GM18867 (cell line): ENCODE measurements around the gene COX20.
"Not testable (repeated sequence)": the region's sequence is repeated elsewhere in the genome, so short reads cannot be mapped to it uniquely, and the experiment has no call there.

ENCODE experiments used
- ATAC-seq: cut with Tn5 transposase; IDR thresholded peaks from one replicate; pipeline ENCODE4 v1.9.1; 2021; ENCODE audit warnings: mild to moderate bottlenecking, moderate library complexity; ENCODE audit not compliant: unreplicated experiment

Gene COX20, protein sequence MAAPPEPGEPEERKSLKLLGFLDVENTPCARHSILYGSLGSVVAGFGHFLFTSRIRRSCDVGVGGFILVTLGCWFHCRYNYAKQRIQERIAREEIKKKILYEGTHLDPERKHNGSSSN

DNA sequence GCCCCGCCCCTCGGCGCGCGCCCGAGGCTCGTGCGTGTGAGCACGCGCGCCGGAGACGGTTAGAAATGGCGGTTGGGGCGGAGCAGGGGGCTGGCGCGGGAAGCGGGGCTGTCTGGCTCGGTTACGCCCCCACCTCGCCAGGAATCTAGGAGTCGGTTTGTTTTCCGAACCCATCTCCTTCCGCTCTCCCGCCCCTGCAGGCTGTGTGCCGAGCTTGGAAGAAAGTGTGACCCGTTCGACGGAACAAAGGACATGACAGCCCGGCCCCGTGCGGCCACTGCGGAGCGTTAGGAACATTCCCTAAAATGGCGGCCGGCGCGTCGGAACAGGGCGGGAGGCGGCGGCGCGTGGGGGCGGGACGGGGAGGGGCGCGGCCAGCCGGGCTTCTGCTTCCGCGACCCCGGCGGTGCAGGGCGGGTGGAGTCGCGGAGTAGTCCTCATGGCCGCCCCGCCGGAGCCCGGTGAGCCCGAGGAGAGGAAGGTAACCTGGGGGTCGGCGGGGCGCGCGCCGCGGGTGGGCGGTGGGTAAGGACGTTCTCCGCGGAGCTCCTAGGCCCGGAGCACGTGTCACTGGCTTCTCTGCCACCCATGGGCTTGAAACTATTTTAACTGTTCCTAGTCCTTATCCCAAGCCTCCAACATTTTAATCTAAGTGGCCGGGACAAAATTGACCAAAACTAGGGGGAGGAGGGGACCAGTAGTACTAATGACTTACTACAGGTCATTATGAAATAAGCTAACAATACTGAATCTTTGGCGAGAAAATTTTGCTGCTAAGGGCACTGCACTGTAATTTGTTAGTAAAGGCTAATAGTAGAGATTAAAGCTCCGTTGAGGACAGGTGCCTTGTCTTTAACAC is at the start of gene COX20:
Gene COX20, plus strand, starts transcription at position 383 of the 859 bp plus-strand sequence. Its CDS starts 57 bp downstream, at position 440.
- peak; percentile 64 for ATAC-seq

DNA sequence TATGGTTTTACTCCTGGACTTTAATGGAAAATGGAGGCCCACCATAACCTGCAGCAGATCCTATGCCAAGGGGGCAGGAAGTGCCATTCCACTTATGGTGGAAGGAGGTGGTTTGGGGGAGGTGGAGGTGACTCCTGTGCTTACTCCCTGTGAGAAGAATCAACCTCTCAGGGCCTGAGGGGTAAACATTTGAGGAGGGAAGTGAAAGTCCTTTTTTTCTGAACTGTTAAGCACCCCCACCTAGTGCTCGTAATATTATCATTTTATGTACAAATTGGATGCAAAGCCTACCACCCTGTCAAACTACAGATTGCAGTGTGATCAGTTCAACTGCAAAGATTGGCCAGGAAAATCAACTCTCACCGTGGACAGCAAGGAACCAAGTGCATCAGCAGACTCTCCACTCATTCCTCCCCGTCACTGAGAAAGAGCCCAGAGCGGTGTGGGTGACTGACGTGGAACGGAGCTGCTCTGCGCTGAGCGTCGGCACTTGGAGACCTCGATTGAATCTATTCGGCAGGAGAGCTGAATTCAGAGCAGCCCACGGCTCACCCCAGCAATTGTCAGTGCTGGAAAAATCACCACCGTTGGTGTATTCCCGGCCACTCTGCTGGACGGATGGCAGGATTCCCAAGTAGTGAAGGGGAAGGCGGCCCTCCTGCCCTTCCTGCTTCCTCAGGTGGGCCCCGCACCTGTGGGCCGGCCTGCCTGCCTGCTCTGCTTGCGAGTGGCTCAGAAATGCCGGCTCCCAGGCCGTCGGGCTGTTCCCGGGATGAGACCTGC is 46.8 kb upstream of the COX20 start:
- ATAC-seq: no peak

DNA sequence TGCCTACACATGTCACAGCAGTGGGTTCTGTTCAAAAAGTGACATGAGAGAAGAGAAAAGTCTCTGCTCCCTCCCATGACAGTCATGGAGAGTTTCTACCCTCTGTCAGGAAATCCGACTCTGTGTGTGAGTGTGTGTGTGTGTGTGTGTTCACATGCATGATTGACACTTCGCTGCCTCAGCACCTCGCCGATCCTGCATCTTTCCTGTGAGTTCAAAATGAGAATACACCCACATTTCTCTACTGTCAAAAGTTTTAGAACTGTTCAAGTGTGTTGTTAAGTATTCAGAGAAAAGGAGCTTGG is 46.2 kb upstream of the COX20 start:
- no peak for ATAC-seq

DNA sequence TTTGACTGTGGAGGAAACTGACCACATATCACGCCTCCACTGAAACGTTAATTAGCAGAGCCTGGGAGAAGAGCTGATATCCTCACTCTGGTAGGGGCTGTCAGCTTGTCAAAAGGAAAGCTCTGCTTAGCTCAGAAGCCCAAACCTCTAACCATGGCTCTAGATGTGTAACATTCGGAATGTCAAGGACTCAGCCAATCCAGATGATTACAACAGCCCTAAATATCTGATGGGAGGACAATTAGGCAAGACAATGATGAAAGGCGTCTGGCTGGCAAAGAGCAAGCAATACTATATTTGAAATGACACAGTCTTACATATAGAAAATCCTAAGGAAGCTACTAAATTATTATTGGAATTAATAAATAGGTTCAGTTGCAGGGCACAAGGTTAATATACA is 45.7 kb upstream of the COX20 start:
- ATAC-seq: no peak

DNA sequence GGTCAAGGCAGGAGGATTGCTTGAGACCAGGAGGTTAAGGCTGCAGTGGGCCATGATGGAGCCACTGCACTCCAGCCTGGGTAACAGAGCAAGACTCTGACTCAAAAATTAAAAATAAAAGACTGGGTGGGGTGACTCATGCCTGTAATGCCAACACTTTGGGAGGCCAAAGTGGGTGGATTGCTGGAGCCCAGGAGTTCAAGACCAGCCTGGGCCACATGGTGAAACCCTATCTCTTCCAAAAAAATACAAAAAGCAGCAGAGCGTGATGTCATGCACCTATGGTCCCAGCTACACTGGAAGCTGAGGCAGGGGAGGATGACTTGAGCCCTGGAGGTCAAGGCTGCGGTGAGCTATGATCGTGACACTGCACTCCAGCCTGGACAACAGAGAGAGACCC is 44.4 kb upstream of the COX20 start:
- ATAC-seq: no peak

DNA sequence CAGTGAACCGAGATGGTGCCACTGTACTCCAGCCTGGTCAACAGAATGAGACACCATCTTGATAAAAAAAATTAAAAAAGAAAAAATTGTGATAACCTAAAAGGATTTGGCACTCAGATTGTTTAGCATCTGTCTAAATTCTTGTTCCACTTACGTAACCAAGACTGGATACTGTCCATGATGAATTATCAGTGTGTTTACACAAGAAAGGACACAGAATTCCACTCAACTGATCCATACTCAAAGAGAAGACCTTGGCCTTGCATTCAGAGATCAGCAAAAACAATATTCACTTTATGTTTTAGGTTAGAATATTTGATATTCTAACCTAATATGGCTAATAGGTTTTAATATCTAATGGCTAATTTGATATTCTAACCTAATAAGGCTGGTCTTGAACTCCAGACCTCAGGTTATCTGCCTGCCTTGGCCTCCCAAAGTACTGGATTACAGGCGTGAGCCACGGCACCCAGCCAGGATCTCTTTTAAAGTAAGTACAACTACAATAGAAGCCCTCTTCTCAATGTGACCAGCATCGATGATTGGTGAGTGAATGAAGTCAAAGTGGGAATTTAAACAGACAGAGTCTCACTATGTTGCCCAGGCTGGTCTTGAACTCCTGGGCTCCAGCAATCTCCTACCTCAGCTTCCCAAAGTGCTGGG is 43.1 kb upstream of the COX20 start:
- no peak for ATAC-seq

DNA sequence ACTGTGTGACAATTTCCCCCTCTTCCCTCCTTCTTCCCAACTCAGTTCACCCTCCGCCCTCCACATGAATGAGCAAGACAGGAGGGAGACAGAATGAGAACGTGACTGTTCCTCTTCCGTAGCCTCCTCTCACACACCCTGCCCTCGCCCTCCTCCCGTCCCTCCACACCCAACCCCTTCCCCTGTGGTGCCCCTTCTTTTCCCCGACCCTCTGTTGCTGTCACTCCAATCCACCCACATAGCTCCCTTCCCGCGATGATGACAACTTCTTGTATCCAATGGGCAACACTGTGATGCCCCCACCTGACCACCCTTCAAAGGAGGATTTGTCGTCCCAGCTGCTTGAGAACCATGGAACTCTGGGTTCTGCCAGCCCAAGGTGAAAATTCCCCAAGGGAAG is 41.4 kb upstream of the COX20 start:
- no peak for ATAC-seq

DNA sequence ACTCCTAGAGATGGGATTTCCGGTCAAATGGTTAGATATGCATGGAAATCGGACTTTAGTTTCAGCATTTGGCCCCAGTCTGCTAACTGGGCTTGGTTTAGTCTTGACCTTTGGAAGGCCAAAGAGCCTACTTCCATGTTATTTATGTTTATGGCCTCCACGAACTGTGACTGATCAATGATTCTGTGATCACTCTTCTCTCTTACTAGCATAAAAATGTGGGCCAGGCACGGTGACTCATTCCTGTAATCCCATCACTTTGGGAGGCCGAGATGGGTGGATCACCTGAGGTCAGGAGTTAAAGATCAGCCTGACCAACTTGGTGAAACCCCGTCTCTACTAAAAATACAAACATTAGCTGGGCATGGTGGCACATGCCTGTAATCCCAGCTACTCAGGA is 40.9 kb upstream of the COX20 start:
- not testable (repeated sequence) for ATAC-seq

DNA sequence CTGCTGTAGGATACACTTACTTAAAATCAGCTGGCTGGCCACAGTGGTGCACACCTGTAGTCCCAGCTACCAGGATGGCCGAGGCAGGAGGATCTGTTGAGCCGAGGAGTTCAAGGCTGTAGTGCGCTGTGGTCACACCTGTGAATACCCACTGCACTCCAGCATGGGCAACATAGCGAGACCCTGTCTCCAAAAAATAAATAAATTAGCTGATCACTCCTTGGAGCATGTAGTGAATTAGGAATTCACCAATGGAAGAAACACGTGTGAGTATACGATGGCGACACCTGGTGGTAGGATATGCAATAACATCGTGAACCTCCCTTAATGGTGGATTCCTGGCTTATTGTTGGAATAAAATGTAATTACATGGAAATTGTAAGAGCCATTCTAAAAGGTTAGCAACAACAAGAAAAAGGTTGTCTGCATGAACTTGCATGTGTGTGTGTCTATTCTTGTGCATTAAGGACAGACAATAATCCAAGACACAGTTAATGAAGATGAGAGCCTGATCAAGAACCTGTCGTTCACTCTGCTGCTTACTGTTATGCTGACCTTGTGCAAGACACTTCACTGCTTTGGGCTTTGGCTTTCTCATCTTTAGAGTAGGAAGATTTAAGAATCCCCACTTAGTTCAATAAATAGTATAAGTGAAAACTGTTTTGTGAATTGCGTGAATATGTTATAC is 38.6 kb upstream of the COX20 start:
- ATAC-seq: no peak

DNA sequence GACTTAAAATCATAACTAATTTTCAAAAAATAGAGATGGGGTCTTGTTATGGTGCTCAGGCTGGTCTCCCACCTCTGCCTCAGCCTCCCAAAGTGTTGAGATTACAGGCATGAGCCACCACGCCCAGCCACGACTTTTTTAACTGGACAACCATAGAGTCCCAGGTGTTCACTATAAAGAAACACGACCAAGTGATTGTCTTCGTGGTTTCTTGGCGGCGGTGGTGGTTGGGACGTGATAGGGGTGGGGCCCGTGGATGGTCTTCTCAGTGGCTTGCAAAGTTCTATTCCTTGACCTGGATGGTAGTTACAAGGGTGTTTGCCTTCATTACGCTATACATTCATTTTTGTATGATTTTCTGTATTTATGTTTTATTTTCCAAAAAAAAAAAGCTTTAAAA is 34.6 kb upstream of the COX20 start:
- ATAC-seq: no peak

DNA sequence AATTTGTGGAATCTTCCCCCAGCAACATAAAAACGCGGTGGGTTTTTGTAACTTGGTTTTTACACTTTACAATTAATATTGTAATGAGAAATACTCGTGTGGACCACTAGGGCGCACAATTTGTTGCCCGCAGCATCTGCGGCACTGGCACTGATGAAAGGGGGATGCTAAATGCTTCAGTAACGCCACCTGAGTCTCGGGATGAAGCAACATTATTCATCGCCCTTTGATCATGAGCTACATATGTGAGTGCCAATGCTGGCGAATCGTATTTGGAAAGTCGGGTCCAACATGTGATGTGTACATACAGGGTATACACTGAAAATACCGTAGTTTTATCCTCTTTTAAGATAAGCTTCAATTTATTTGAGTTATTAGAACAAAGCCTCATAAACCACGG is 34.2 kb upstream of the COX20 start:
- peak; percentile 90 for ATAC-seq

DNA sequence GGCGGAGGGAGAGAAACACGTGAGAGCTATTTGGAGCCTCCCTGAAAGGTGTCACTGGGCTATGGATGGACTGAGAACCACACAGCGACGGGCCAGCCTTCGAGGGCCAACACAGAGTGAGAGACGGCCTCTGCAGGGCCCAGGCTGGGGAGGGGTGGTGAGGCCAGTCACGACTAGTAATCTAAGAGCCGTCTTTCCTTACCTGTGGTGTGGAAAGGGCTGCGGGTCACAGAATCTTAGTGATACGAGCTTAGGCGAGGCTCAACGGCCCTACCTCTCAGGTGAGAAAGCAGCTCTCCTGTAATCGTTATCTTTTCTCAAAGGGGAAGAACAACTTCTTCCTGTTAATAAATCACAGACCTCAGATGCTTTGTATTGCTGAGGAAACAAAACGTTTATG is 33.4 kb upstream of the COX20 start:
- no peak for ATAC-seq

DNA sequence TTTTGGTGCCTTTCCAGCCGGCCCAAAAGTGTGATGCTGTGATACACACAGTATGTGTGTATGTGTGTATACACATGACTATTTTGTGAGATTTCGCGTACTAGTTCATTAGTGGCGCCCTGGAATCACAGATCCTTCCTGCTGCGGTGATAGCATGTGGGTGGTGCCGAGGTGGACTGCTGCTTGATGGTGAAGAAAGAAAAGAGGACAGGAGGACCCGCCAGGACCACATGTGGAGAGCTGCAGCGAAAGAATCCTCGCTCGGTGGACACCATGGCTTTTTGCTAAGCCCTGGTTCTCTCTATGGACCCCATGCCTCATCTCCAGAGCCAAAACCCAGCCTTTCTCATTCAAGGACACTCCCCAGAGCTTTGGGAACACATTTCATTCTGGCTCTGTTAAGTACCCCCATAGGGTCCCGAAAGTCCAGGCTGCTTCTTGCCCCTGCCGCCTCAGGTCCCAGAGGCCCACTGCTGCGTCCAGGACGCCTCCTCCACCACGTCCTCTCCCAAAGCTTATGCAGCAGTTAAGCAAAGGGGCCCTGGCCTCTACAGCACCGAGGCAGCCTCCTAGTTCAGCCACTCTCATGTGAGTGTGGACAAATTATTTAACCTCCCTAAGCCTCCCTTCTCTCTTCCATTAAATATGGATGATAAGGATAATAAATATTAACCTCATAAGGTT is 32.8 kb upstream of the COX20 start:
- ATAC-seq: no peak

DNA sequence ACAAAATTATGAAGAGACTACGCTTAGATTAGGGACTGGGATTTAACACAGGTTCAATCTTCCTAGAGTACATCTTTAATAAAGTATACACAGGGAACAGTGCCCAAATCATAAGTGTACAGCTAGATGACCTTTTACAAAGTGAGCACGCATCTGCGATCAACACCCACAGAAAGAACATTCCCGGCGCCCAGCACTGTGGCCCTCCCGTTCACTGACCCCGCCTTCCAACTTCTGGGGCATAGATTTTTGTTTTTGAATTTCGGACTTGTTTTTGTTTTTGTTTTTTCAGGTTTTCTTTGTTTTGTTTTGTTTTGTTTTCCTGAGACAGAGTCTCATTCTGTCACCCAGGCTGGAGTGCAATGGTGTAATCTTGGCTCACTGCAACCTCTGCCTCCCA is 30.6 kb upstream of the COX20 start:
- ATAC-seq: no peak

DNA sequence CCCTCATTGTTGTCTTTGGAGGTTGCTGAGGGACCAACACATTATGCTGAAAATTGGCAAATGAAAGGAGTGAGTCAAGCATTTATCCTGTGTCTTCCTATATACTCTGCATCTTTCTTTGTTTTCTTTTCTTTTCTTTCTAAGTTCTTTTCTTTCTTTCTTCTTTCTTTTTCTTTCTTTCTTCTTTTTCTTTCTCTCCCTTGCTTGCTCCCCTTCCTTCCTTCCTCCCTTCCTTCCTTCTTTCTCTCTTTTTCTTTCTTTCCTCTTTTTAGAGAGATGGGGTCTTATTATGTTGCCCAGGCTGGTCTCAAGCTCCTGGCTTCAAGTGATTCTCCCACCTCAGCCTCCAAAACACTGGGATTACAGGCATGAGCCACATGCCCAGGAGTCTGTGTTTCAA is 28.3 kb upstream of the COX20 start:
- ATAC-seq: no peak

DNA sequence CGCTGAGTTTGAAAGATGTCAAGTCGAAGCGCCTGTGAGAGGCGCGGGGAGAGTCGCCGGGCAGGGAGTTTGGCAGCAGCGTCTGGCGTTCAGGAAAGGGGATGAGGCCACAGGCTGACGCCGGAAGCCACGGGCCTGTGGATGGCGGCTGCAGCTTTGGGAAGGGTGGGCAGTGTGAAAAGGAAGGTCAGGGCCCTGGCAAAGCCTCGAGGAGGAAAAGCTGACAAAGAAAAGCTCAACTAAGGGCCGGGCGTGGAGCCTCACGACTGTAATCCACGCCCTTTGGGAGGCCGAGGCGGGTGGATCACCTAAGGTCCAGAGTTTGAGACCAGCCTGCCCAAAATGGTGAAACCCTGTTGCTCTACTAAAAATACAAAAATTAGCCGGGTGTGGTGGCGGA is 25.2 kb upstream of the COX20 start:
- ATAC-seq: no peak

DNA sequence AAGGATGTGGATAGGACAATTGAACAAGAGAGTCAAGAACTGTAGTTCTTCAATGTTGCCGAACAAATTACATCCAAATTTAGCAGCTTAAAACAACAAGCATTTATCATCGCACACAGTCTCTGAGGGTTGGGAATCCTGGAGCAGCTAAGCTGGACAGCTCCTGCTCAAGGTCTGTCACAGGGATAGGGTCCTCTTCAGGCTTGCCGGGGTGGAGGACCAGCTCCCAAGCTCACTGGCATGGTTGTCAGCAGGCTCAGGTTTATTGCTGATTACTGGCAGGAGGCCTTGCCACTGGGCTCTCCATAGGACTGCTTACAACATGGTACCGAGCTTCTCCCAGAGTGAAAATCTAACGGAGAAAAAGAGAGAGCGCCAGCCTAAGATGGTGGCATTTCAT is 22.1 kb upstream of the COX20 start:
- no peak for ATAC-seq

DNA sequence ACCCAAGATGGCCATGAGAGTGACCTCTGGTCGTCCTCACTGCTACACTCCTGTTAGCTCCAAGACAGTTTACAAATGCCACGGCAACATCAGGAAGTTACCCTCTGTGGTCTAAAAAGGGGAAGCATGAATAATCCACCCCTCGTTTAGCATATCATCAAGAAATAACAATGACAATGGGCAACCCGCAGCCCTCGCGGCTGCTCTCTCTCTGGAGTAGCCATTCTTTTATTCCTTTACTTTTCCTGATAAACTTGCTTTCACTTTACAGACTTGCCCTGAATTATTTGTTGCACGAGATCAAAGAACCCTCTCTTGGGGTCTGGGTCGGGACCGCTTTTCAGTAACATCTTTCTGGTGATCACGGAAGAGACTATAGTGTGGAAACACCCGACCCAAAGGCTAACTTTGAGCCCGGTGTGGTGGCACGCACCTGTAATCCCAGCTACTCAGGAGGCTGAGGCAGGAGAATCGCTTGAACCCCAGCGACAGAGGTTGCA is 19.8 kb upstream of the COX20 start:
- no peak for ATAC-seq

DNA sequence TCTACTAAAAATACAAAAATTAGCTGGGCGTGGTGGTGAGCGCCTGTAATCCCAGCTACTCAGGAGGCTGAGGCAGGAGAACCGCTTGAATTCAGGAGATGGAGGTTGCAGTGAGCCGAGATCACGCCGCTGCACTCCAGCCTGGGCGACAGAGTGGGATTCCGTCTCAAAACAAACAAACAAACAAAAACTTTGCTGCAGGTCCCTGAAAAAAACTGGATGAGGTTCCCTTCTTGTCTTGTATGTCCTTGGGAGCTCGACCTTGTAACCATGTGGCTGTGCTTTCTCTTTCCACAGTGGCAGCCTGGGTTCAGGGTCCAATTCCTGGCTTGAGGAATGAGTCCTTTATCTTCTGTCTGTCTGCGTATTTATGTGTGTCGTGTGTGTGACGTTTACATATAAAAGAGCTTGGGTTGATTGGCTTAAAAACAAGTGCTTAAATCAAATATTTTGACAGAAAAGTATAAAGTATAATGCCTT is 18.0 kb upstream of the COX20 start:
- no peak for ATAC-seq

DNA sequence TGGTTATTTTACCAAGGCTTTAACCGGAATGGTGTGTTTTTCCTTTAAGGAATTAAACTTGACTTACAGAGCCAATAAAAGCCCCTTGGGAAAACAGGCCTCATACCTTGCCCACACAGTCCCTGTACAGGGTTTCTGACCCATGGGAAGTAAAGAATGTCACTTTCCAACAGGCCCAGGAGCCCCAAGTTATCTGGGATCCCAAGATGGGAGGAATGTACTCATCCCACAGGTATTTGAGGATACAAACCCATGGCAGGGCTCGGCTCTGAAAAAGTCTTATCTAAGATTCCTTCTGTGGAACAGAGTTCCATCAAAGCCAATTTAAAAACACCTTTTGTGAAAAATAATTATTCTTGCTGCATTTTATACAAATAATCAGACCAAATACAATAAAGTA is 15.3 kb upstream of the COX20 start:
- no peak for ATAC-seq
